GM23248 (cell line): ENCODE data around the gene WDR18. TPM values are rescaled to one million over a fixed set of nuclear protein-coding genes. Genes with fewer than 3 reads are reported as not detected.

Experiments
- DNase-seq: peaks from one replicate; pipeline ENCODE4 v3.0.0-alpha.2; 2015
- H2AFZ ChIP-seq: fragments of 200-600 bp; sonication (generic); 2 replicates; pipeline ENCODE4 v1.6.1; 2016; ENCODE audit warnings: antibody characterized with exemption
- H3F3A ChIP-seq: fragments of 200-600 bp; sonication (generic); 2 replicates; pipeline ENCODE4 v1.6.1; 2016; ENCODE audit warnings: mild to moderate bottlenecking, antibody characterized with exemption, mixed run types; ENCODE audit not compliant: insufficient read depth
- H3K27ac ChIP-seq: fragments of 200-600 bp; sonication (generic); 2 replicates; pipeline ENCODE4 v1.5.1; 2016; ENCODE audit warnings: mild to moderate bottlenecking
- H3K27me3 ChIP-seq: fragments of 200-600 bp; sonication (generic); replicated peaks from 2 replicates; pipeline ENCODE4 v1.6.1; 2016; ENCODE audit warnings: mild to moderate bottlenecking; ENCODE audit not compliant: insufficient read depth
- H3K36me3 ChIP-seq: fragments of 200-600 bp; sonication (generic); 2 replicates; pipeline ENCODE4 v1.6.1; 2016; ENCODE audit warnings: low read depth, mild to moderate bottlenecking
- H3K4me1 ChIP-seq: fragments of 200-600 bp; sonication (generic); 2 replicates; pipeline ENCODE4 v1.6.1; 2016; ENCODE audit warnings: mild to moderate bottlenecking; ENCODE audit not compliant: insufficient read depth
- H3K4me2 ChIP-seq: fragments of 200-600 bp; sonication (generic); one replicate; pipeline ENCODE4 v1.6.1; 2016; ENCODE audit warnings: mild to moderate bottlenecking; ENCODE audit not compliant: unreplicated experiment
- H3K4me3 ChIP-seq: fragments of 200-600 bp; sonication (generic); 2 replicates; pipeline ENCODE4 v1.5.1; 2016; ENCODE audit warnings: mild to moderate bottlenecking
- H3K79me2 ChIP-seq: fragments of 200-600 bp; sonication (generic); 2 replicates; pipeline ENCODE4 v1.6.1; 2016; ENCODE audit warnings: mild to moderate bottlenecking; ENCODE audit not compliant: insufficient read depth
- H3K9ac ChIP-seq: fragments of 200-600 bp; sonication (generic); 2 replicates; pipeline ENCODE4 v1.6.1; 2016; ENCODE audit warnings: mild to moderate bottlenecking
- H3K9me2 ChIP-seq: fragments of 200-600 bp; sonication (generic); 2 replicates; pipeline ENCODE4 v1.6.1; 2016; ENCODE audit warnings: mixed run types, mild to moderate bottlenecking, moderate library complexity; ENCODE audit not compliant: insufficient read depth
- H3K9me3 ChIP-seq: fragments of 200-600 bp; sonication (generic); one replicate; pipeline ENCODE4 v1.6.1; 2017; ENCODE audit warnings: low read depth
- H4K20me1 ChIP-seq: fragments of 200-600 bp; sonication (generic); 2 replicates; pipeline ENCODE4 v1.6.0; 2016; ENCODE audit not compliant: insufficient read depth
- EZH2 ChIP-seq: fragments of 200-600 bp; sonication (generic); IDR thresholded peaks from 2 replicates; pipeline ENCODE4 v1.6.1; 2018; ENCODE audit warnings: antibody characterized with exemption, mild to moderate bottlenecking; ENCODE audit not compliant: insufficient read depth, poor library complexity, severe bottlenecking
- EZH2phosphoT487 ChIP-seq: fragments of 200-600 bp; sonication (generic); IDR thresholded peaks from 2 replicates; pipeline ENCODE4 v1.6.1; 2018; ENCODE audit warnings: antibody characterized with exemption, moderate library complexity, mild to moderate bottlenecking, low read depth; ENCODE audit not compliant: insufficient read depth
- WGBS, 2 experiments: methylation state at CpG; one replicate each; pipeline ENCODE4 v1.1.6; 2015 to 2017; ENCODE audit warnings: low lambda C conversion rate in 2 of 2, low coverage in 1 of 2; ENCODE audit errors: missing lambda C conversion rate in 2 of 2; 5-methylcytosine and 5-hydroxymethylcytosine counted together
- in situ Hi-C: fragments of 300-500 bp; cut with MboI; formaldehyde crosslinking; loops from 2 replicates; pipeline ENCODE4 v1.15.0; 2020
- polyA plus RNA-seq: library from polyadenylated mRNA; unstranded; fragments of >200 nt; fragmentation: Nextera tagmentation; extraction: Ambion mirVana; gene quantifications from 2 replicates; pipeline ENCODE4 v1.2.1, GENCODE V29; 2016
- total RNA-seq: library from RNA; depleted of rRNA; stranded (reverse); fragments of >200 nt; shearing (Covaris generic); gene quantifications from 2 replicates; pipeline ENCODE4 v1.2.3, GENCODE V29; 2014

WDR18 gene
- total and polyA plus RNA-seq, 2 experiments from 2014 or later: 83.4 to 157 TPM

GRCh38 chr19:953445-954271 is 30.5 kb upstream of the WDR18 start:
- Histone ChIP-seq H3K9ac (no peak overlapping the region), H3K4me1 (peaks cover 18% of the 10 kb centered on the region; the same call in 1 of the 2 replicates), H3K27me3 (no peaks in the 10 kb centered on the region), H3K9me2 (no peaks in the 10 kb centered on the region), H3K36me3 (no peaks in the 10 kb centered on the region), H3K4me2 (no peak overlapping the region), H2AFZ (no peak overlapping the region), H3F3A (no peaks in the 10 kb centered on the region), H3K9me3 (no peaks in the 10 kb centered on the region), H3K4me3 (no peak overlapping the region), H3K27ac (no peak overlapping the region), H3K79me2 (peaks cover 89% of the 10 kb centered on the region), H4K20me1 (no peaks in the 10 kb centered on the region)
- WGBS, 2 experiments: 77 to 79% methylated on average over 25 to 33 of the region's 33 CpGs
- in situ Hi-C loops: no loop called here
- no peak for DNase-seq
- TF ChIP-seq EZH2 (no peak), EZH2phosphoT487 (no peak)

- H3K27ac ChIP-seq: no peak overlapping the region
These were observed 29.9 kb upstream of the WDR18 start for GRCh38 chr19:954272-954671.

GRCh38 chr19:954672-955494 is 29.3 kb upstream of the WDR18 start:
- no peak overlapping the region for H3K9ac ChIP-seq
- H3K27ac ChIP-seq: no peak overlapping the region
- peaks cover 92% of the 10 kb centered on the region for H3K79me2 ChIP-seq
- H2AFZ ChIP-seq: no peak overlapping the region
- no peaks in the 10 kb centered on the region for H3F3A ChIP-seq
- H3K9me3 ChIP-seq: no peaks in the 10 kb centered on the region
- H4K20me1 ChIP-seq: no peaks in the 10 kb centered on the region
- H3K27me3 ChIP-seq: no peaks in the 10 kb centered on the region
- DNase-seq: no peak
- H3K4me1 ChIP-seq: peaks cover 18% of the 10 kb centered on the region; the same call in 1 of the 2 replicates
- TF ChIP-seq EZH2phosphoT487: no peak
- TF ChIP-seq EZH2: no peak
- WGBS, 2 experiments: 92 to 95% methylated on average over 22 to 40 of the region's 43 CpGs
- no peaks in the 10 kb centered on the region for H3K9me2 ChIP-seq
- H3K4me2 ChIP-seq: no peak overlapping the region
- in situ Hi-C loops: no loop called here
- no peak overlapping the region for H3K4me3 ChIP-seq
- H3K36me3 ChIP-seq: no peaks in the 10 kb centered on the region

More at GRCh38 chr19:954272-954671, 29.9 kb upstream of the WDR18 start:
- H3K36me3 ChIP-seq: no peaks in the 10 kb centered on the region
- no peaks in the 10 kb centered on the region for H3K27me3 ChIP-seq
- peaks cover 18% of the 10 kb centered on the region; the same call in 1 of the 2 replicates for H3K4me1 ChIP-seq
- no peaks in the 10 kb centered on the region for H4K20me1 ChIP-seq
- in situ Hi-C loops: no loop called here
- H3K4me3 ChIP-seq: no peak overlapping the region
- no peak overlapping the region for H2AFZ ChIP-seq
- H3K9me3 ChIP-seq: no peaks in the 10 kb centered on the region
- no peak for DNase-seq
- H3K79me2 ChIP-seq: peaks cover 92% of the 10 kb centered on the region
- H3K9ac ChIP-seq: no peak overlapping the region
- WGBS, 2 experiments: 86% methylated on average over 12 to 14 of the region's 14 CpGs
- no peak overlapping the region for H3K4me2 ChIP-seq
- no peaks in the 10 kb centered on the region for H3K9me2 ChIP-seq
- H3F3A ChIP-seq: no peaks in the 10 kb centered on the region
- TF ChIP-seq EZH2 (no peak), EZH2phosphoT487 (no peak)

DNA sequence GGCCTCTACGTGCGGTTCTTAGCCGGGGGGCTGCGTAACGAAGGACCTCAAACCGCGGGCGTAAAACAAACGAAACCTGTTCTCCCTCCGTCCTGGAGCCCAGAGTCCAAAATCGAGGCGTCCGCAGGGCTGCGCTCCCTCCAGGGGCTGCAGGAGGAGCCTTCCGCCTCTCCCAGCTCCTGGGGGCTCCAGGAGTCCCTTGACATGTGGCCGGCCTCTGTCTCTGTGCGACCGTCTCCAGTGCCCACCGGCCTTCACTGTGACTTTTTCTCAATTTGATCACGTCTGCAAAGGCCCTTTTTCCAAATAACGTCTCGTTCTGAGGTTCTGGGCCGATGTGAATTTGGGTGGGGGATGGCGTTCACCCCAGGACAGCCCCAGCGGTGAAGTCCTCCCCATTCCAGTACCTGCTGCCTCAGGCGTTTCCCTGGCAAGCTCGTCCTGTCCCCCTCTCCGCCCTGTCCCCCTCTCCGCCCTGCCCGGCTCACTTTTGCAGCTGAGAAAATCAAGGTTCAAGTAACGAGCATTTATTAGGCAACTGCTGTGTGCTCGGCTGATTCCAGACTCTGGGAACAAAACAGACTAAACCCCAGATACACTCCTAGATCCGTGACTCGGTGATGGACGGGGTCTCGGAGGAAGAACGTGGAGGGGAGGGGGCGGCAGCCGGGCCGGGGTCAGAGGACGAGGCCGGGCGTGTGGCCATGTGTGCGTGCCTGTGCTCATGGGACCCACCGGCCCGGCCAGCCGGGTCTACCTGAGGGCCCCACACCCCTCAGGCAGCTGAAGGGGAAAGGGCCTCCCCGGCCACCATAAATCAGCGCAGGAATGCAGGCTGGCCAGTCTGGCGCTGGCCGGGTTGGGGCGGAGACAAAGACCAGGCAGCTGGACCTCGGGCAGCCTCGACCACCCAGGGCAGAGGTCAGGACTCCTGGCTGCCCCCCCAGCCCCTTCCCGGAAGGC is 28.1 kb upstream of the WDR18 start:
- H3K36me3 ChIP-seq: no peaks in the 10 kb centered on the region
- no peak overlapping the region for H3K4me3 ChIP-seq
- DNase-seq: no peak
- H3K4me1 ChIP-seq: peaks cover 18% of the 10 kb centered on the region; the same call in 1 of the 2 replicates
- H3K27me3 ChIP-seq: no peaks in the 10 kb centered on the region
- no peaks in the 10 kb centered on the region for H3F3A ChIP-seq
- H3K79me2 ChIP-seq: peaks cover 94% of the 10 kb centered on the region
- H3K9me2 ChIP-seq: no peaks in the 10 kb centered on the region
- no peak overlapping the region for H3K27ac ChIP-seq
- H3K9me3 ChIP-seq: no peaks in the 10 kb centered on the region
- no peaks in the 10 kb centered on the region for H4K20me1 ChIP-seq
- in situ Hi-C loops: no loop called here
- 88 to 89% methylated on average over 45 to 54 of the region's 55 CpGs for WGBS, 2 experiments
- no peak overlapping the region for H3K9ac ChIP-seq
- no peak overlapping the region for H2AFZ ChIP-seq
- no peak overlapping the region for H3K4me2 ChIP-seq
- TF ChIP-seq EZH2 (no peak), EZH2phosphoT487 (no peak)
